Smooth muscle cell (in vitro differentiated cells): ENCODE data around the gene PARP1. TPM values are rescaled to one million over a fixed set of nuclear protein-coding genes. Genes with fewer than 3 reads are reported as not detected.

Experiments used
- DNase-seq: peaks from one replicate; lab custom pipeline; 2025; ENCODE audit not compliant: unreplicated experiment; lab: John Stamatoyannopoulos, UW
- H2AFZ ChIP-seq: fragments of 200-600 bp; sonication (generic); 2 replicates; pipeline ENCODE4 v1.6.0; 2016; ENCODE audit warnings: antibody characterized with exemption, low read depth, mild to moderate bottlenecking
- H3F3A ChIP-seq: fragments of 200-600 bp; sonication (generic); 2 replicates; pipeline ENCODE4 v1.6.0; 2017; ENCODE audit warnings: antibody characterized with exemption, low read depth
- H3K27ac ChIP-seq: fragments of 200-600 bp; sonication (generic); 2 replicates; pipeline ENCODE4 v1.5.1; 2016; ENCODE audit warnings: low read depth, mild to moderate bottlenecking
- H3K27me3 ChIP-seq: fragments of 200-600 bp; sonication (generic); 2 replicates; pipeline ENCODE4 v1.6.1; 2016; ENCODE audit warnings: low read depth, mild to moderate bottlenecking
- H3K36me3 ChIP-seq: fragments of 200-600 bp; sonication (generic); 2 replicates; pipeline ENCODE4 v1.5.1; 2016; ENCODE audit warnings: low read depth
- H3K4me1 ChIP-seq: fragments of 200-600 bp; sonication (generic); 2 replicates; pipeline ENCODE4 v1.5.1; 2016; ENCODE audit warnings: low read depth
- H3K4me2 ChIP-seq: fragments of 200-600 bp; sonication (generic); 2 replicates; pipeline ENCODE4 v1.6.0; 2016; ENCODE audit warnings: mild to moderate bottlenecking
- H3K4me3 ChIP-seq: fragments of 200-600 bp; sonication (generic); 2 replicates; pipeline ENCODE4 v1.5.1; 2016; ENCODE audit warnings: mild to moderate bottlenecking
- H3K79me2 ChIP-seq: fragments of 200-600 bp; sonication (generic); 2 replicates; pipeline ENCODE4 v1.6.0; 2016; ENCODE audit warnings: low read depth, mild to moderate bottlenecking
- H3K9ac ChIP-seq: fragments of 200-600 bp; sonication (generic); 2 replicates; pipeline ENCODE4 v1.6.0; 2016; ENCODE audit warnings: low read depth
- H3K9me3 ChIP-seq: fragments of 200-600 bp; sonication (generic); replicated peaks from 2 replicates; pipeline ENCODE4 v1.5.1; 2016; ENCODE audit warnings: low read depth
- H4K20me1 ChIP-seq: fragments of 200-600 bp; sonication (generic); 2 replicates; pipeline ENCODE4 v1.6.0; 2016; ENCODE audit warnings: low read depth
- CTCF ChIP-seq: fragments of 200-600 bp; sonication (generic); IDR thresholded peaks from 2 replicates; pipeline ENCODE4 v1.5.1; 2017; ENCODE audit warnings: borderline replicate concordance, mild to moderate bottlenecking, antibody characterized with exemption; ENCODE audit not compliant: insufficient read depth, poor library complexity, severe bottlenecking
- WGBS: methylation state at CpG from one replicate; pipeline ENCODE4 v1.1.7; 2016; ENCODE audit warnings: low lambda C conversion rate; 5-methylcytosine and 5-hydroxymethylcytosine counted together
- polyA plus RNA-seq: library from polyadenylated mRNA; unstranded; fragments of >200 nt; fragmentation: Nextera tagmentation; extraction: Ambion mirVana; gene quantifications from 2 replicates; pipeline ENCODE4 v1.2.1, GENCODE V29; 2016
- total RNA-seq: library from RNA; depleted of rRNA; stranded (reverse); fragments of >200 nt; gene quantifications from 2 replicates; pipeline ENCODE4 v1.2.3, GENCODE V29; 2014

The PARP1 gene
- total and polyA plus RNA-seq, 2 experiments from 2014 or later = 27.4 to 38.5 TPM

- Histone ChIP-seq H3K9ac (no peak overlapping the region), H3K4me2 (no peak overlapping the region), H3K9me3 (no peaks in the 10 kb centered on the region), H2AFZ (no peak overlapping the region), H3K4me3 (no peak overlapping the region), H4K20me1 (peaks cover 54% of the 10 kb centered on the region), H3K27me3 (no peaks in the 10 kb centered on the region), H3K4me1 (peaks cover 29% of the 10 kb centered on the region), H3K36me3 (no peaks in the 10 kb centered on the region), H3K79me2 (peaks cover 32% of the 10 kb centered on the region), H3K27ac (no peak overlapping the region), H3F3A (peaks cover 13% of the 10 kb centered on the region)
- WGBS = 39% methylated on average over 16 of the region's 16 CpGs
- TF ChIP-seq CTCF = no peak
- DNase-seq = no peak
Measured at GRCh38 chr1:226405411-226405988, 2.4 kb downstream of the PARP1 start.

GRCh38 chr1:226404904-226405222 is 3.0 kb downstream of the PARP1 start:
- no peak overlapping the region for H3K9ac ChIP-seq
- H3K4me3 ChIP-seq = no peak overlapping the region
- peaks cover 29% of the 10 kb centered on the region for H3K4me1 ChIP-seq
- no peak overlapping the region for H2AFZ ChIP-seq
- H3K27me3 ChIP-seq = no peaks in the 10 kb centered on the region
- H3K4me2 ChIP-seq = no peak overlapping the region
- DNase-seq = no peak
- peaks cover 54% of the 10 kb centered on the region for H4K20me1 ChIP-seq
- peaks cover 13% of the 10 kb centered on the region for H3F3A ChIP-seq
- TF ChIP-seq CTCF = no peak
- 24% methylated on average over 2 of the region's 2 CpGs for WGBS
- no peaks in the 10 kb centered on the region for H3K9me3 ChIP-seq
- peaks cover 32% of the 10 kb centered on the region for H3K79me2 ChIP-seq
- H3K36me3 ChIP-seq = no peaks in the 10 kb centered on the region
- H3K27ac ChIP-seq = no peak overlapping the region

GRCh38 chr1:226404063-226404903 is 3.6 kb downstream of the PARP1 start:
- Histone ChIP-seq H3K9ac (no peak overlapping the region), H3K36me3 (no peaks in the 10 kb centered on the region), H3F3A (peaks cover 13% of the 10 kb centered on the region), H3K79me2 (peaks cover 32% of the 10 kb centered on the region), H3K27me3 (no peaks in the 10 kb centered on the region), H4K20me1 (peaks cover 54% of the 10 kb centered on the region), H3K4me2 (no peak overlapping the region), H3K4me3 (no peak overlapping the region), H3K27ac (no peak overlapping the region), H2AFZ (no peak overlapping the region), H3K4me1 (peaks cover 29% of the 10 kb centered on the region), H3K9me3 (no peaks in the 10 kb centered on the region)
- TF ChIP-seq CTCF = no peak
- DNase-seq = no peak
- 39% methylated on average over 5 of the region's 5 CpGs for WGBS
